Lower leg skin (tissue), 4 donors: ENCODE data around the gene CDON. TPM values are rescaled to one million over a fixed set of nuclear protein-coding genes. Genes with fewer than 3 reads are reported as not detected.

Source experiments
- DNase-seq, 2 donors: peaks; one replicate each; pipeline ENCODE4 v3.0.0-alpha.2; 2019; ENCODE audit warnings: low spot score in 2 of 2
- H3K4me3 ChIP-seq: fragments of 200-600 bp; sonication (generic); 2 replicates; pipeline ENCODE4 v1.5.1; 2017; ENCODE audit warnings: mild to moderate bottlenecking, low read depth; ENCODE audit not compliant: poor library complexity, severe bottlenecking
- POLR2A ChIP-seq, 2 donors: fragments of 450-650 bp; IDR thresholded peaks; one replicate each; pipeline ENCODE4 v1.6.1; 2016 to 2017; ENCODE audit warnings: antibody characterized with exemption in 2 of 2, mild to moderate bottlenecking in 1 of 2, moderate library complexity in 1 of 2
- WGBS, 2 donors: methylation state at CpG; one replicate each; pipeline ENCODE4 v1.1.5; 2018; 5-methylcytosine and 5-hydroxymethylcytosine counted together
- intact Hi-C: fragments of 100-400 bp; cut with DNase I; formaldehyde crosslinking; loops from one replicate; pipeline ENCODE4 v1.15.0; 2023; ENCODE audit warnings: low total_unique reads
- total RNA-seq, 4 donors: library from RNA; depleted of rRNA; stranded (reverse); fragments of >200 nt; gene quantifications; one replicate each; pipeline ENCODE4 v1.1.0, GENCODE V29; 2016
- TF ChIP-seq, protein P1 (sequence below), 3 donors: fragments of 450-650 bp; IDR thresholded peaks; one replicate each; pipeline ENCODE4 v1.5.1; 2016; ENCODE audit warnings: antibody characterized with exemption in 3 of 3, mild to moderate bottlenecking in 3 of 3, moderate library complexity in 2 of 3

The CDON gene
- total RNA-seq, 4 donors from 2014 or later, result 12.3 to 21.0 (median 18.0) TPM

DNA sequence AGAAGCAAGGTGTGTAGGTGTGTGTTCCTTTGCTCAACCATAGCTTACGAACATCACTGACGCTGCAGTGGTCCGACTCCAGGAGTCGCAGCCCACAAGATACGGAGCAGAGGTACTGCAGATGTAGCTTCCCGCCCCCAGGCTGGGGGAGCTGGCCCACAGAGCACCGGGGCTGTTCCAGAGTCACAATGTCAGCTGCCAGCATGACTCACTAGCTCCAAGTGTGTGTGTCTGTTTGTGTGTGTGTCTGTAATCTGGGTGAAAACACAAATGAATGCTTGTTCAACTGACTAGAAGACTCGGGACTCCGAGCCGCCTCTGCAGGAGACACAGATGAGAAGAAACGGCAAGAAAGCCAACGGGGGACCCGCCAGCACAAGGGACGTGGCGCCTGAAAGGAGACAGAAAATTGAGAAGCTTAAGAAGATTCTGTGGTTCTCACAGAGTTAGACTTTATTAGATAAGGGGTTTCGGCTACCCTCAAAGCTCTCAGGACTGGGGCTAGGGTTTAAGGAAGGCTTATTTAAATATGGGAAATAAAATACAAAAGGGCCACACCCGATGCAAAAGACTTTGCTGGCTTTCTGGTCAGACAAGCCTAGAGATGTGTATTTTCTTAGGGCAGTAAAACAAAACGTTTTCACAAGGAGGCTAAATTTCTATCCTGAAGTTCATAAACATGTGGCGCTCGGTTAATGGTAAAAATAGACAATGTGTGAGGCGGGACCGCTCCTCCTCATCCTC, 106.1 kb downstream of the CDON start:
- H3K4me3 ChIP-seq, result no peak overlapping the region
- intact Hi-C loops, result no loop called here
- no peak for TF ChIP-seq POLR2A (IDR thresholded peaks at IDR 0.05)
- TF ChIP-seq, protein P1, sequence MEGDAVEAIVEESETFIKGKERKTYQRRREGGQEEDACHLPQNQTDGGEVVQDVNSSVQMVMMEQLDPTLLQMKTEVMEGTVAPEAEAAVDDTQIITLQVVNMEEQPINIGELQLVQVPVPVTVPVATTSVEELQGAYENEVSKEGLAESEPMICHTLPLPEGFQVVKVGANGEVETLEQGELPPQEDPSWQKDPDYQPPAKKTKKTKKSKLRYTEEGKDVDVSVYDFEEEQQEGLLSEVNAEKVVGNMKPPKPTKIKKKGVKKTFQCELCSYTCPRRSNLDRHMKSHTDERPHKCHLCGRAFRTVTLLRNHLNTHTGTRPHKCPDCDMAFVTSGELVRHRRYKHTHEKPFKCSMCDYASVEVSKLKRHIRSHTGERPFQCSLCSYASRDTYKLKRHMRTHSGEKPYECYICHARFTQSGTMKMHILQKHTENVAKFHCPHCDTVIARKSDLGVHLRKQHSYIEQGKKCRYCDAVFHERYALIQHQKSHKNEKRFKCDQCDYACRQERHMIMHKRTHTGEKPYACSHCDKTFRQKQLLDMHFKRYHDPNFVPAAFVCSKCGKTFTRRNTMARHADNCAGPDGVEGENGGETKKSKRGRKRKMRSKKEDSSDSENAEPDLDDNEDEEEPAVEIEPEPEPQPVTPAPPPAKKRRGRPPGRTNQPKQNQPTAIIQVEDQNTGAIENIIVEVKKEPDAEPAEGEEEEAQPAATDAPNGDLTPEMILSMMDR (IDR thresholded peaks at IDR 0.05), result no peak
- 37 to 44% methylated on average over 22 of the region's 22 CpGs for WGBS, 2 donors
- DNase-seq, result peak; percentile 63 to 81

DNA sequence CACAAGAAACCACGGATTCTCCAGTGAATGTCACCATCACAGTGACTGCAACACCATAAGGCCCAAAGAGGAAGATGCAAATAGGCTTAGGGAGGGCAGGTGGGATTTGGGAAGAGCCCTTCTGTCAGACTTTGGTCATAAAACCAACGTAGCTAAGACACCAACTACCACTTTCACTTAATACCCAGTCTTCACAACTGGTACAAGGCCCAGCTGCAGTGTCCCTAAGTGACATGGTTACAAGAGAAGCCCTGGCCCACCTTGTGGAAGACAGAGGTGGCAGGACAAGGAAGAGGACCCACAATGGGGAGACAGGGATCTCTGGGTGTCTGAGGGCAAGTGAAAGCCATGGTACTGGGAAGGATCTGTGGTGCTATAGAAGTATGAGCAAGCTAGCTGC, 106.8 kb downstream of the CDON start:
- peak in 1 of 2 donors; percentile 48 for DNase-seq
- intact Hi-C loops, result no loop called here
- TF ChIP-seq, protein P1 (IDR thresholded peaks at IDR 0.05), result no peak
- no peak for TF ChIP-seq POLR2A (IDR thresholded peaks at IDR 0.05)
- no peak overlapping the region for H3K4me3 ChIP-seq
- 89 to 90% methylated on average over 2 of the region's 2 CpGs for WGBS, 2 donors

DNA sequence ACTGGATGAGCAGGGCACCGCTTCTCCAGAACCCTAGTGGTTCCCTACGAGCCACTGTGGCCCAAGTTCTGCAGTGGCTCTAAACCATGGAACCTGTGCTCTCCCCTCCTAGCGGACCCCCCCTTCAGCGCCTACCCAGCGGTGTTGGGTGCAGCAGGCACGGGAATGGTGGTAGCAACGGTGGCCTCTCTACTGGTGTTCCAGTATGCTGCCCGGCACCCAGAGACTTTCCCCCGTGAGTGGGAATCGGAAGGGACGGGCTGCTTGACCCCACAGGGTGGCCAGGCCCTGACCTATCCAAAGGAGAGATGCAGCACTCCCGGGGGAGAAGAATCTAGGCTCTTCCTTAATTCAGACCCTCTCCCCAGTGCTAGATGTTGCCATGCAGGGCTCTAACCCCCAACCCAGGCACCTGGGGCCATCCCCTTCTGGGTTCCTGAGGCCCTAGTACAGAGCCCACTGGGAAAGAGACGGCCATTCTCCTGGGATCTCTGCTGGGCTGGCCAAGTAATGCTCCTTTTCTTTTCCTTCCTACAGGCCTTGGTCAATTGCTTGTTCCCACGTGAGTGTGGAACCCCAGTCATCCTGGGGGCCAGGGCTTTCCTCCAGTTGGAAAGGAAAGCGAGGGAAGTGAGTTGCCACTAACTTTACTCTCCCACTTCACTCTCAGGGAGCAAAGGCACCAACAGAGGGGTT, 107.6 kb downstream of the CDON start:
- intact Hi-C loops, result no loop called here

DNA sequence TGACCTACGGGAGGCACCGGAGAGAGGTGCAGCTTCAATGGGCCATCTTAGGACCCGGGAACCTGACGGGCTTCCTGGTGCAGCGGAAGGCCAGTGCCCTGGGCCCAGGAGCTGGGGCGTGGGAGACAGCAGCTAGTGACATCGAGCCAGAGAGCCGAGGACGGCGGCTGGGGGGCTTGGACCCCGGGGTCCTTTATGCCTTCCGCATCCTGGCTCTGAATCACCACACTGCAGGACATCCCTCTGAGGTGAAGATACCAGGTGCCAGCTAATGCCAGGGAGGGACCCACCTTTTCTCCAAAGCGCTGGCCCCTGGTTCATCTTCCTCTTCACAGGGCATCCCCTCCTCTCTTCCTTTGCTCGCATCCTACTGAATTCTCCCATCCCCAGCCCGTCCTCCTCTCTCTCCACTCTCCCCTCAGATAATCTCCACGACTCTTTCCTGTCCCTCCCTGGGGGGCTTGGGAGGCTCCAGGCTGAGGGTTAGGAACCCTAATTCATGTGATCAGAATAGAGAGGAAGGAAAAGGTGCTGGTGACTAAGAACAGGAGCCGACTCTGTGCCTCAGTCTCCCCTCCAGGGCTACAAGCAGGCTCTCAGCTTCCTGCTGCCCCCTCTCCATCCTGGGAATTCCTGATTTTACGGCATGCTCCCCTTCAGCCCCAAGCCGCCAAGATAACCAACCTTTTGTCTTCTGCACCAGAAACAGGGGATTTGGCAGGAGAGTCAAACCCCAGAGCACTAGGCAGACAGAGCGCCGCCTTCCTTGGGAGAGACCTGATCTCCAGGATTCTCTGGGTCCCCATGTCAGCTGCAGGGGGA, 108.3 kb downstream of the CDON start:
- intact Hi-C loops, result no loop called here

More for the DNA sequence above, 107.6 kb downstream of the CDON start:
- TF ChIP-seq, protein P1 (IDR thresholded peaks at IDR 0.05), result no peak
- no peak for TF ChIP-seq POLR2A (IDR thresholded peaks at IDR 0.05)
- no peak overlapping the region for H3K4me3 ChIP-seq
- peak in 1 of 2 donors; percentile 68 for DNase-seq
- 93 to 95% methylated on average over 15 of the region's 15 CpGs for WGBS, 2 donors

DNA sequence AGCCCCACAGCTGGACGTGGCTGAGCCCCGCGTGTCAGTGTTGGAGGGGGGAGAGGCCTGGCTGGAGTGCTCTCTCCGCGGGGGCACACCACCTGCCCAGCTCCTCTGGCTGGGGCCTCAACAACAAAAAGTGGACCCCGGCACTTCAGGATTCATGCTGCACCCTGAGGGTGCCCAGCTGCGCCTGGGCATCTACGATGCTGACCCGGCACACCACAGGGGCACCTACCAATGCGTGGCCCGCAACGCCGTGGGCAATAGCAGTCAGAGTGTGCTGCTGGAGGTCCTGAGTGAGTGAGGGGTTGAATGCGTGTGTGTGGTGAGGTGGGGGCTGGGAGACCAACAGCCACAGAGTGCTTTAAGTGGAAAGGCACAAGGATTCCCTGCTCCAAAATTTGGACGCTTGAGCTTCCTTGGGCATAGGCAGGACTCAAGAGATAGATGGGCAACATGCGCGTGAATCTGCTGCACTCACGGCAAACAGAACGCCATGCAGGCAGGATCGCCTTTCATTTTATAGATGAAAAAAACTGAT, 109.2 kb downstream of the CDON start:
- intact Hi-C loops, result no loop called here
- TF ChIP-seq POLR2A (IDR thresholded peaks at IDR 0.05), result no peak
- TF ChIP-seq, protein P1 (IDR thresholded peaks at IDR 0.05), result no peak
- DNase-seq, result peak in 1 of 2 donors; percentile 82
- H3K4me3 ChIP-seq, result no peak overlapping the region
- WGBS, 2 donors, result 49 to 64% methylated on average over 20 of the region's 20 CpGs

More for the DNA sequence above, 108.3 kb downstream of the CDON start:
- no peak for TF ChIP-seq POLR2A (IDR thresholded peaks at IDR 0.05)
- TF ChIP-seq, protein P1 (IDR thresholded peaks at IDR 0.05), result no peak
- peak in 1 of 2 donors; percentile 78 for DNase-seq
- no peak overlapping the region for H3K4me3 ChIP-seq
- 73 to 79% methylated on average over 18 to 21 of the region's 21 CpGs for WGBS, 2 donors
